Measurements from ENCODE around the gene UNG. TPM values are rescaled to one million over a fixed set of nuclear protein-coding genes. Genes with fewer than 3 reads are reported as not detected.
A peak's percentile ranks its signal among the peaks of the same experiment; 100 is the strongest.

UNG gene
- total and polyA plus RNA-seq, 5 donors: 10.3 to 16.6 (median 10.6) TPM

DNA sequence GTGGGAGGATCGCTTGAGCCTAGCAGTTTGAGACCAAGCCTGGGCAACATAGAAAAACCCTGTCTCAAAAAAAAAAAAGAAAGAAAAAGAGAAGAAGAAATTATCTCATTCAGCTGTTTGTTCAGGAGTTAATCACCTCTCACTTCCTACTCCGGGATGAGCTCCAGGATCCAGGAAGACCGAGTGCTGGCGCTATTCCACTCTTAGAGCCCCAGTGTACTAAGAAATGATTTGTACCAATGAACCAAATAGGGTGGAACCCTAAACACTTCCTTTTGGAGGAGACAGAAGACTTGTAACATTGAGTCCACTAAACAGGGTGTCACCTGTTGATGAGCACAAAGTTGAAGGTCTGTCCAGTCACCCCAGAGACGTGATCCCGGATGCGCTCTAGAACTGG, 7.7 kb upstream of the UNG start:
- WGBS: 77% methylated on average over 7 of the region's 7 CpGs
- H3K9me3 ChIP-seq (ENCODE audit: control insufficient read depth, low read length): no peaks in the 10 kb centered on the region
- ATAC-seq (no peak), DNase-seq (no peak)
- H3K4me1 ChIP-seq (ENCODE audit: control insufficient read depth, insufficient read depth, low read length): peaks cover 3% of the 10 kb centered on the region
- no peak overlapping the region for H3K27ac ChIP-seq (ENCODE audit: low read length)
- H3K4me3 ChIP-seq (ENCODE audit: low read length): no peak overlapping the region
- intact Hi-C loops (cut with DNase I): loop anchor here in 3 of 4 donors (5.0 to 10.0 kb wide), 4 partner anchors 265 to 525 kb away; partner anchors contain the start of genes ISCU (in 2 of the 3), SART3 (in 2 of the 3) and SELPLG (in 1 of the 3)
- H3K27me3 ChIP-seq (ENCODE audit: control insufficient read depth, insufficient read depth): no peaks in the 10 kb centered on the region

- ATAC-seq (no peak), DNase-seq (no peak)
- Histone ChIP-seq H3K4me1 (ENCODE audit: control insufficient read depth, insufficient read depth, low read length) (peaks cover 3% of the 10 kb centered on the region), H3K4me3 (ENCODE audit: low read length) (peak overlapping the region; percentile 66), H3K27me3 (ENCODE audit: control insufficient read depth, insufficient read depth) (no peaks in the 10 kb centered on the region), H3K9me3 (ENCODE audit: control insufficient read depth, low read length) (no peaks in the 10 kb centered on the region), H3K27ac (ENCODE audit: low read length) (peak overlapping the region; percentile 16)
- 33% methylated on average over 6 of the region's 6 CpGs for WGBS
- intact Hi-C loops (cut with DNase I): loop anchor here in 2 of 4 donors (5.0 to 10.0 kb wide), 4 partner anchors 268 to 528 kb away; partner anchors contain the start of genes ISCU (in 1 of the 2), SART3 (in 1 of the 2) and SELPLG (in 1 of the 2)
These were observed 4.8 kb upstream of the UNG start for GRCh38 chr12:109092497-109093021.

GRCh38 chr12:109093022-109093918, 4.1 kb upstream of the UNG start, which contains the start of gene ALKBH2:
Gene ALKBH2, minus strand, starts transcription at chr12:109093472. Its CDS starts 686 bp downstream, at chr12:109092786.
- Histone ChIP-seq H3K9me3 (ENCODE audit: control insufficient read depth, low read length) (no peaks in the 10 kb centered on the region), H3K4me1 (ENCODE audit: control insufficient read depth, insufficient read depth, low read length) (peaks cover 3% of the 10 kb centered on the region), H3K4me3 (ENCODE audit: low read length) (peak within 1 kb of the TSS; percentile 66), H3K27ac (ENCODE audit: low read length) (peak within 1 kb of the TSS; percentile 16), H3K27me3 (ENCODE audit: control insufficient read depth, insufficient read depth) (no peaks in the 10 kb centered on the region)
- peak; percentile 78 to 82 for ATAC-seq
- intact Hi-C loops (cut with DNase I): loop anchor here in 2 of 4 donors (5.0 to 10.0 kb wide), 4 partner anchors 268 to 528 kb away; partner anchors contain the start of genes ISCU (in 1 of the 2), SART3 (in 1 of the 2) and SELPLG (in 1 of the 2)
- 5% methylated on average over 45 of the region's 45 CpGs for WGBS
- peak; percentile 95 to 98 (median 97) for DNase-seq

GRCh38 chr12:109097140-109097434, 310 bp upstream of the UNG start:
- no peaks in the 10 kb centered on the region for H3K9me3 ChIP-seq (ENCODE audit: control insufficient read depth, low read length)
- ATAC-seq: no peak
- intact Hi-C loops (cut with DNase I): loop anchor here in 1 of 4 donors (10.0 kb wide), 3 partner anchors 272 to 532 kb away; partner anchors contain the start of genes ISCU, SART3 and SELPLG
- H3K4me3 ChIP-seq (ENCODE audit: low read length): no peak overlapping the region
- peaks cover 3% of the 10 kb centered on the region for H3K4me1 ChIP-seq (ENCODE audit: control insufficient read depth, insufficient read depth, low read length)
- no peaks in the 10 kb centered on the region for H3K27me3 ChIP-seq (ENCODE audit: control insufficient read depth, insufficient read depth)
- H3K27ac ChIP-seq (ENCODE audit: low read length): no peak overlapping the region
- DNase-seq: no peak
- 33% methylated on average over 11 of the region's 11 CpGs for WGBS

GRCh38 chr12:109098183-109098604, 797 bp downstream of the UNG start:
- H3K9me3 ChIP-seq (ENCODE audit: control insufficient read depth, low read length): no peaks in the 10 kb centered on the region
- no peaks in the 10 kb centered on the region for H3K27me3 ChIP-seq (ENCODE audit: control insufficient read depth, insufficient read depth)
- WGBS: under 1% methylated on average over 32 of the region's 32 CpGs
- intact Hi-C loops (cut with DNase I): loop anchor here in 1 of 4 donors (10.0 kb wide), 3 partner anchors 273 to 533 kb away; partner anchors contain the start of genes ISCU, SART3 and SELPLG
- H3K4me1 ChIP-seq (ENCODE audit: control insufficient read depth, insufficient read depth, low read length): no peaks in the 10 kb centered on the region
- DNase-seq: peak; percentile 81 to 92 (median 91)
- H3K27ac ChIP-seq (ENCODE audit: low read length): peak overlapping the region; percentile 74
- ATAC-seq: peak; percentile 70 to 72
- H3K4me3 ChIP-seq (ENCODE audit: low read length): peak overlapping the region; percentile 78

DNA sequence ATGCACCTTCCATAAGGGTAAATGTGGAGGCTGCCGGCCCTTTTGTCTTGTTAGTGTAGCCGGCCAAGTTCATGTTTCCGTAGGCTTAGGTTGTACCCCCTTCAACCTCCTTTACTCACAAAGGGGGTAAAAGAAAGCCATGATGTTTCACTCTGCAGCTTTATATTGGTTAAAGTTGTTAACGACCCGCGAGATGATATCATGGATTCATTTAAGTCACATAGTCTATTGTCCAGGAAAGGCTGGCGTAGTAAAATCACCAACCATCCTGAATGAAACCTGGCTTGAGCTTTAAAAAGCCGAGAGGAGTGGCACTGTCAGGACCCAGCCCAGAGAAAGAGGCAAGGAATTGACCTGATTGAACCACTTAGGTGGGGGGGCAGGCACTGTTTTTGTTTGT, 1.3 kb downstream of the UNG start:
- ATAC-seq (no peak), DNase-seq (no peak)
- intact Hi-C loops (cut with DNase I): loop anchor here in 1 of 4 donors (10.0 kb wide), 3 partner anchors 274 to 534 kb away; partner anchors contain the start of genes ISCU, SART3 and SELPLG
- H3K4me3 ChIP-seq (ENCODE audit: low read length): peak overlapping the region; percentile 78
- peak overlapping the region; percentile 74 for H3K27ac ChIP-seq (ENCODE audit: low read length)
- 3% methylated on average over 8 of the region's 8 CpGs for WGBS
- H3K9me3 ChIP-seq (ENCODE audit: control insufficient read depth, low read length): no peaks in the 10 kb centered on the region
- H3K4me1 ChIP-seq (ENCODE audit: control insufficient read depth, insufficient read depth, low read length): no peaks in the 10 kb centered on the region
- H3K27me3 ChIP-seq (ENCODE audit: control insufficient read depth, insufficient read depth): no peaks in the 10 kb centered on the region

- 79% methylated on average over 12 of the region's 12 CpGs for WGBS
These were observed 2.1 kb downstream of the UNG start for GRCh38 chr12:109099431-109100020.

GRCh38 chr12:109100741-109101140, 3.3 kb downstream of the UNG start:
- Histone ChIP-seq H3K27me3 (ENCODE audit: control insufficient read depth, insufficient read depth) (no peaks in the 10 kb centered on the region), H3K27ac (ENCODE audit: low read length) (no peak overlapping the region), H3K9me3 (ENCODE audit: control insufficient read depth, low read length) (no peaks in the 10 kb centered on the region), H3K4me3 (ENCODE audit: low read length) (no peak overlapping the region), H3K4me1 (ENCODE audit: control insufficient read depth, insufficient read depth, low read length) (no peaks in the 10 kb centered on the region)
- intact Hi-C loops (cut with DNase I): no loop called here
- no peak for ATAC-seq
- no peak for DNase-seq
- 91% methylated on average over 4 of the region's 4 CpGs for WGBS

More at GRCh38 chr12:109099431-109100020, 2.1 kb downstream of the UNG start:
- Histone ChIP-seq H3K4me3 (ENCODE audit: low read length) (peak overlapping the region; percentile 78), H3K9me3 (ENCODE audit: control insufficient read depth, low read length) (no peaks in the 10 kb centered on the region), H3K27ac (ENCODE audit: low read length) (no peak overlapping the region), H3K4me1 (ENCODE audit: control insufficient read depth, insufficient read depth, low read length) (no peaks in the 10 kb centered on the region), H3K27me3 (ENCODE audit: control insufficient read depth, insufficient read depth) (no peaks in the 10 kb centered on the region)
- DNase-seq (no peak), ATAC-seq (no peak)
- intact Hi-C loops (cut with DNase I): loop anchor here in 1 of 4 donors (10.0 kb wide), 3 partner anchors 275 to 535 kb away; partner anchors contain the start of genes ISCU, SART3 and SELPLG

- no peaks in the 10 kb centered on the region for H3K27me3 ChIP-seq (ENCODE audit: control insufficient read depth, insufficient read depth)
- no peaks in the 10 kb centered on the region for H3K9me3 ChIP-seq (ENCODE audit: control insufficient read depth, low read length)
- ATAC-seq: no peak
- no peak for DNase-seq
- no peak overlapping the region for H3K27ac ChIP-seq (ENCODE audit: low read length)
- no peak overlapping the region for H3K4me3 ChIP-seq (ENCODE audit: low read length)
- 90% methylated on average over 3 of the region's 3 CpGs for WGBS
- intact Hi-C loops (cut with DNase I): no loop called here
- H3K4me1 ChIP-seq (ENCODE audit: control insufficient read depth, insufficient read depth, low read length): no peaks in the 10 kb centered on the region
These were observed 5.1 kb downstream of the UNG start for GRCh38 chr12:109102491-109102890.

GRCh38 chr12:109105176-109105575, 7.8 kb downstream of the UNG start:
- H3K4me3 ChIP-seq (ENCODE audit: low read length): no peak overlapping the region
- DNase-seq (no peak), ATAC-seq (no peak)
- 94% methylated on average over 5 of the region's 5 CpGs for WGBS
- intact Hi-C loops (cut with DNase I): no loop called here
- H3K9me3 ChIP-seq (ENCODE audit: control insufficient read depth, low read length): no peaks in the 10 kb centered on the region
- H3K4me1 ChIP-seq (ENCODE audit: control insufficient read depth, insufficient read depth, low read length): peaks cover 3% of the 10 kb centered on the region
- no peaks in the 10 kb centered on the region for H3K27me3 ChIP-seq (ENCODE audit: control insufficient read depth, insufficient read depth)
- H3K27ac ChIP-seq (ENCODE audit: low read length): no peak overlapping the region
